Hair follicular keratinocyte (primary cell): ENCODE measurements around the gene NETO2. TPM values are rescaled to one million over a fixed set of nuclear protein-coding genes. Genes with fewer than 3 reads are reported as not detected.

Source experiments
- total RNA-seq: library from RNA; depleted of rRNA; stranded (reverse); fragments of >200 nt; gene quantifications from 2 replicates; pipeline ENCODE4 v1.2.3, GENCODE V29; 2015

NETO2 gene
- 20.8 and 30.7 TPM in 2 replicates for total RNA-seq

GRCh38 chr16:47143677-47144558 is at the start of gene NETO2:
Gene NETO2 (minus strand): TSS chr16:47143945. CDS start chr16:47143612, 333 bp downstream.

Other genes with a start within 250 kb of the NETO2 start
- gene DNAJA2, start 170.3 kb downstream of the NETO2 start, total RNA-seq, result 57.7 and 59.9 TPM in 2 replicates